Left lobe of liver (tissue), 2 donors: ENCODE data around the gene CTPS1. TPM values are rescaled to one million over a fixed set of nuclear protein-coding genes. Genes with fewer than 3 reads are reported as not detected.

ENCODE experiments used
- ATAC-seq: fragments of 200-7000 bp; cut with Tn5 transposase; one replicate; pipeline ENCODE4 v1.9.1; 2020; ENCODE audit warnings: mild to moderate bottlenecking, moderate library complexity
- DNase-seq: peaks from one replicate; pipeline ENCODE4 v3.0.0-alpha.2; 2020; ENCODE audit warnings: low spot score
- total RNA-seq: library from RNA; stranded (reverse); gene quantifications from one replicate; pipeline ENCODE4 v1.2.1, GENCODE V29; 2021
- donor health status: DM: no; HTN: no; CAD: no; lungs with moderate emphysema.
- donor health status: DM: no; HTN: yes; CAD: no.

CTPS1 gene
- total RNA-seq, 1 donor from 2014 or later, result 35.6 TPM

- DNase-seq (no peak), ATAC-seq (peak; percentile 27)
Observed at GRCh38 chr1:41021526-41022308, 42.2 kb downstream of the CTPS1 start, which contains the start of gene SLFNL1. Gene SLFNL1, minus strand, starts transcription at chr1:41021725. Its CDS starts 1,065 bp downstream, at chr1:41020660.

GRCh38 chr1:41022424-41022823, 42.9 kb downstream of the CTPS1 start:
- DNase-seq, result no peak

GRCh38 chr1:41023279-41023990, 43.9 kb downstream of the CTPS1 start:
- peak; percentile 34 for ATAC-seq
- no peak for DNase-seq

More at GRCh38 chr1:41022424-41022823, 42.9 kb downstream of the CTPS1 start:
- no peak for ATAC-seq

- DNase-seq, result no peak
- no peak for ATAC-seq
Observed at GRCh38 chr1:41024953-41025352, 45.5 kb downstream of the CTPS1 start.

GRCh38 chr1:41025979-41026819, 46.7 kb downstream of the CTPS1 start:
- no peak for ATAC-seq
- no peak for DNase-seq

DNA sequence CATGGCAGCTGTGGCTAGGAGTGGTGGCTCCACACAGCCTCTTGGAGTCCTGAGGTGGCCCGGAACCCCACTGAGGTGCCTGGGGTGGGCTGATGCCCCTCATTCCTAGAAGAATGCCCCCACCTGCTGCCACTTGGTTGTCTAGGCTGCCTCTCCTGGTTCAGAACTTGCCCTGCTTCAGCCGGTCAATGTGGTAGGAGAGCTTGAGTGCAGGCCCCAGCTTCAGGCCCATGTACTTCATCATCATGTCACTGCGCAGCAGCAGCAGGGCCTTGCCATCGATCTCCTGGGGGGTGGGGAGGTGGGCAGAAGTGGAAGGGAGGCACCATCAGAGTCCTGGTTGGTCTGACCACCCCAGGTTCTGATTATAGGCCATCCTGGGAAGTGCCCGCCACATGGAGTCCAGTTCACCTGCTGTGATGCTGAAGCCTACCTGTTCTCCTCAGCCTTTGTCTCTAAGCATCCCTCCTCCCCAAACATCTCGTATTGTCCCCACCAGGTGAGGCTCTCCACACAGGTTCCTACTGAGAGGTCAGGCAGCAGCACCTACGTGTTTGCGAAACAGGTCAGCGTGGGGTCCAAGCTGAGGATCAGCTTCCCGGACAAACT, 48.6 kb downstream of the CTPS1 start:
- ATAC-seq (no peak), DNase-seq (no peak)

DNA sequence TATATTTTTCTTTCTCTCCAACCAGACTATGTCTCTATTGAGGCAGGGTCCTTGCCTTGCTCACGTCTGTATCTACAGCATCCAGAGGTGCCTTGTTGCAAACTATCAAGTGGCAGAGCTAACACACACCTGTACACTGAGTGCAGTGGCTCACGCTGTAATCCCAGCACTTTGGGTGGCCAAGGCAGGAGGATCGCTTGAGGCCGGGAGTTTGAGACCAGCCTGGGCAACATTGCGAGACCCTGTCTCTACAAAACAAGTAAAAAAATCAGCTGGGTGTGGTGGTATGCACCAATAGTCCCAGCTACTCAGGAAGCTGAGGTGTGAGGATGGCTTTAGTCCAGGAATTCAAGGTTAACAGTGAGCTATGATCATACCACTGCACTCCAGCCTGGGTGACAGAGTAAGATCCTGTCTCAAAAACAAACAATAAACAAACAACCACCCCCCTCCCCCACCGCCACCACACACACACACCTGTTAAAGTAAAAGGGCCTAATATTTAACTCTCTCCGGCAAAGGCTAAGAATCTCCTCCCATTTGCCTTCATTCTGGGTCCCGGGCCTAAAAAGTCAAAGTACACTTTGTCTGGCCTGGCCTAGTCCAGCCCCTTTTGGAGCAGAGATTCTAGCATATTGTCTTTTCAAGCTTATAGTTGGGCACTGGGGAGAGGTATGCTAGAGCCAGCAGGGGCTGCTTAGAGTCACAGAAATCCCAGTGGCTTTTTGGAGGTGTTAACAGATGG, 51.5 kb downstream of the CTPS1 start:
- DNase-seq (no peak), ATAC-seq (peak; percentile 67)

DNA sequence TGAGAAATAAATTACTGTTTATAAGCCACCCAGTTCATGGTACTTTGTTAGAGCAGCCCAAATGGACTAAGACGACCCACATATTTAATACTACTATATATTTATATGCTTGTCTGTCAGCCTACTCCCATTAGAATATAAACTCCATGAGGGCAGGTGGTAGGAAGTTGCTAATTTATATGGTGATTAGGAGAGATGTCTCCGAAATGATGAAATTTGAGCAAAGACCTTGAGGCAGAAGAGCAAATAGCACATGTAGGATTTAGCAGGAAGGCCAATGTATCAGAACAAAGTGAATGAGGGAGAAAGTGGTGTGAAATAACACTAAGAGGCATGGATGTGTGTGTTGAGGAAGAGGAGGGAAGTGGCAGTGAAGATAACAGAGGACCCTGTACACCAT, 52.7 kb downstream of the CTPS1 start:
- ATAC-seq, result no peak
- DNase-seq, result no peak

DNA sequence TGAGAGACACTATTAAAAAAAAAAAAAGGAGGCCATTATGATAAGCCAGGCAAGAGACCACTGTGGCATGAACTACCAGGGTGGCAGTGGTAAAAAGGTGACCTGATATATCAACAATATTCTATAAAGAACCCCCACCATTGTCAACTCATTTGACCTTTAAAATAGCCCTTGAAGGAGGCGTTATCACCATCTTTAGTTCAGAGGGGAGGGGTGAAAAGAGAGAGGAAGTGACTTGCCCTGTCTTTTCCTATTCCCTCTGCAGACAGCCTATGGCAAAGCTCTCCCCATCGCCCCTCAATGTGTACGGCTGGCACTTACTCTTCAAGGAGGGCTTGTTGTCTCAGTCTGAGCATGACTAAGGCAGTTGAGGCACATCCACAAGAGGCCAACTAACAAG, 53.8 kb downstream of the CTPS1 start:
- no peak for ATAC-seq
- no peak for DNase-seq

- ATAC-seq, result peak; percentile 82
- DNase-seq, result no peak
Observed at GRCh38 chr1:41037116-41037903, 57.8 kb downstream of the CTPS1 start.

GRCh38 chr1:41038110-41038509, 58.6 kb downstream of the CTPS1 start:
- peak; percentile 21 for ATAC-seq

DNA sequence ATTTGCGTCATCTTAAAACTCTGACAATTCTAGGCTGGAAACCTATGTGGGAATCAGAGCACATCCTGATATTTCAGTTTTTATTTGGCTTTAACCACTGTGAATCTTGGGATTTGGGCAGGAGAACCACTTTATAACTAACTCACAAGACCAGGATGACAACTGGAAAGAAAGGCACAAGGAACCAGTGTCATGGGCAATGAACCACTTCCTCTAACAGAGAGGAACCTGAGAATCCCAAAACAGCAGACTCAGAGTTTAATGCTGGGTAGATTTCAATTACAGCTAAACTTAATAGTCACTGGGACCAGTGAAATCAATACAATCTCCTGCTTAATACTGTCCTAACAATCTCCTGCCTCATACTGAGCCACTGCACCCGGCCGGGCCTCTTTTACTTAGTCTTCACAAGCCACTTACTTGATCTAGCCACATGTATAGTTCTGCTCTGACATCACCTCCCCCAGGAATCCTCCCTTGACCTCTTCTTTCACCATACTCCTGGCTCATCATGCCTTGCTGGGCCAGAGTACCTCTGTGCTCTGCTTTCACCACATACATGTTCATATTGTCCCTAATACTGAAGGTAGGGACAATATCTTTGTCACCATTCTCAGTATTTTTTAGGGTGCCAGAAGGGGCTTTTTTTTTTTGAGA, 62.2 kb downstream of the CTPS1 start:
- DNase-seq, result no peak
- ATAC-seq, result peak; percentile 5

More at GRCh38 chr1:41038110-41038509, 58.6 kb downstream of the CTPS1 start:
- DNase-seq, result no peak

GRCh38 chr1:41044187-41044586, 64.7 kb downstream of the CTPS1 start:
- no peak for DNase-seq
- ATAC-seq, result peak; percentile 70

DNA sequence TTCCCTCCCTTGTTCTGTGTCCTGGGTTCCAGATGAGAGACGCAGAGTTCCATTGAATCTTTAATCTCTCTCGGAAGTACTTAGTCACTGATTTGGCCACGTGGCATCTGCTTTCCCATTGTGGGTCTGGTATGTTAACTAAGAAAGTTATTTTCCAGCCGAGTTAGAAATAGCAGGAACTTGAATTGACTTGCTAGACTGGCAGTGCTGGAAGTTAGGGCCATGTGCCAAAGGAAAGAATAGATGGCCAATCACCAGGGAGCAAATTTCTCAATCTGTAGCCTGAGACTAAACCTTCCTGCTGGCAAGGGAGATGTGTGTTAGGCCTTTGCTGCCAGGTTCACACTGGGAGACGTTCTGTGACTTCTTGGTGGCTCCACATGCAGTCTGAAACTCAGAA, 66.2 kb downstream of the CTPS1 start:
- ATAC-seq, result peak; percentile 69

DNA sequence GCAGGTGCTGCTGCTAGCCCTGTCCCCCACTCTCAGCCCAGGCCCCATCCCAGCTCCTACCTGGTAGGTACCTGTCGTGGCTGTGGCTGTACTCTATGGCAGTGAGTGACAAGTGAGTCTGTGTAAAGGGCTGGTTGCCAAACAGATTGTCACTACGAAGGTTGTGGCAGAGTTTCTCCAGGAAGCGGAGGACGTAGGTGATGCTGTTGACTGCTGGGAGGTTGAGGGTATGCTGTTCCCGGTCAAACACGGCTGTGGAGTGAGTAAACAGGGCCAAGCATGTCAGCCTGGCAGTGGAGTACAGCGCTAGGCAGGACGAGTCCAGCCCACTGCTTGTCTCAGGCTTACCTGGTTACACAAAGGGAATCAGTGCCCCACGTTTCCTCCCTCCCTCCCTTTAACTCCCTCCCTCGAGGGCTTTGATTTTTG, 66.9 kb downstream of the CTPS1 start:
- peak; percentile 53 for DNase-seq

More for the DNA sequence above, 66.2 kb downstream of the CTPS1 start:
- DNase-seq, result peak; percentile 80

GRCh38 chr1:41048540-41048939, 69.0 kb downstream of the CTPS1 start:
- ATAC-seq (no peak), DNase-seq (no peak)

More for the DNA sequence above, 66.9 kb downstream of the CTPS1 start:
- peak; percentile 64 for ATAC-seq

DNA sequence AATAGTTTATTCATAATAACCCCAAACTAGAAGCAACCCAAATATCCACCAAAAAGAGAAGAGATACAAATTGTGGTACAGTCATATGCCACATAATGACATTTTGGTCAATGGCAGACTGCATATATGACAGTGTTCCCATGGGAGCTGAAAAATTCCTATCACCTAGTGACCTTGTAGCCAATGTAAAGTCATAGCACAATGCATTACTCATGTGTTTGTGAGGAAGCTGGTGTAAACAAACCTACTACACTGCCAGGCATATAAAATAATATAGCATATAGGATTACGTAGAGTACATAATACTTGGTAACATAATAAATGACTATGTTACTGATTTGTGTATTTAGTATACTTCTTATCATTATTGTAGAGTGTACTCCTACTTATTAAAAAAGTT, 71.5 kb downstream of the CTPS1 start:
- no peak for DNase-seq
- no peak for ATAC-seq

- ATAC-seq (peak; percentile 40), DNase-seq (no peak)
Observed at GRCh38 chr1:41053316-41053715, 73.8 kb downstream of the CTPS1 start.

DNA sequence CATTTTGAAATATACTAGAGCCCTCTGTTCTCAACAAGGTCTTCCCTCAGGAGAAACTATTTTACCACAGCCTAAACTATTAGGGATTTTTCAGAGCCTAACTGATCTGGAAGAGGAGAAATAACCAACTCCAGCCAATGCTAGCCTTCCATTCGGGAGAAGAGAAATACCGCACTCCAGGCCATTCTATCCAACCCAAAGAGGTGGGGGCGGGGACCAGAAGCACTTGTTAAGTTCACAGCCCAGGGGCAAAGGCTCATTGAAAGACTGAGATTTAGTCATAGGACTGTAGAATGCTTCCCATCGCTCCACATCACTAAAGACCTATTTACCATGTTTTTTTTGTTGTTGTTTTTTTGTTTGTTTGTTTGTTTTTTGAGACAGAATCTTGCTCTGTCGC, 77.4 kb downstream of the CTPS1 start:
- no peak for DNase-seq
- no peak for ATAC-seq
